Left hindlimb (tissue), 1 donor: ENCODE results near the gene IL25.
"Not testable (repeated sequence)": the region's sequence is repeated elsewhere in the genome, so short reads cannot be mapped to it uniquely, and the experiment has no call there.

Source experiments
- DNase-seq: peaks from one replicate; pipeline ENCODE4 v3.0.0-alpha.2; 2018

IL25 gene

DNA sequence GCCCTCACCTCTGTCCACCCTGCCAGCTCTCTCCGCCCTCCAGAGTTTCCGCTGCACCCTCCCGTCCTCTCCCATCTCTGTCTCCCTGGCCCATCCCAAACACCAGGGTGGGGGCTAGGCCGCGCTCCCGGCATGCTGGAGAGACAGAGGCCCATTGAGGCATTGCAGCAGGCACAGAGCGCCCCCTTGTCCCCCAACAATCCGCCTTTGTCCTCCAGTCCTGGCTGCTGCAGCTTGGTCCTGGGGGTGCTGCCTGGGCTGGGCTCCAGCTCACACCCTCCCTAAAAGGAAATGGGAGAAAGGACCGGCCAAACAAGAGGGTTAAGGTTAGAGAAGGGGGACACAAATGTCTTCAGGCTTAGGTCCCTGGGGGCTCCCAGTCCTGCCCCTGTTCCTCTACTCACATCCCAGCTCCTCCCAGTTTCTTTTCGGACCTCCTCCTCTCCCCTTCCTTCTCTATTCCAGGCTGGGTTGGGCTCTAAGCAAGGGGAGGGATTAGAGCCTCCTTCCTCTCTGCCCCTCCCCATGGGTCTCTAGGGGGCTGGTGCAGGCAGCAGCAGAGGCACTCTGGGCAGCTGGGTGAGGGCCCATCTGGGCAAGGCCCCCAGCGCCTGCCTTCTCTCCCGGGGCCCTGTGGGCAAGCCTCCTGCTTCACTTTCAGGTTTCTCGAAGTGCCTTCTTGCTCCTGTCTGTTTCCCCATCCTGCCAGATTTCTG is 4.0 kb downstream of the IL25 start, which contains the start of gene CMTM5:
CMTM5 (plus strand) TSS at position 565 of the 716 bp plus-strand sequence. CDS start 206 bp downstream, outside the sequence.
- peak; percentile 76 for DNase-seq

DNA sequence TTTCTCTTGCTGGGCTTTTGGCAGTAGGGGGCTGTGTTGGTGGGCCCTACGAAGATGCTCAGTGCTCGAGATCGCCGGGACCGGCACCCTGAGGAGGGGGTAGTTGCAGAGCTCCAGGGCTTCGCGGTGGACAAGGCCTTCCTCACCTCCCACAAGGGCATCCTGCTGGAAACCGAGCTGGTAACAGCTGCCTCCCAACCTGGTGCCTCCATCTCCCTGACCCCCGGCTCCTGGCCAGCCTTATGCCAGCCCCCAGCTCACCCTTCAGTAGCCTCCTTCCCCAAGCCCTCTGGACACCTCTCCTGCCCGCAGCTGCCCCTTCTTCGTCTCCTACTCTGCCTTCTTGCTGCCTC is 4.6 kb downstream of the IL25 start:
- no peak for DNase-seq

DNA sequence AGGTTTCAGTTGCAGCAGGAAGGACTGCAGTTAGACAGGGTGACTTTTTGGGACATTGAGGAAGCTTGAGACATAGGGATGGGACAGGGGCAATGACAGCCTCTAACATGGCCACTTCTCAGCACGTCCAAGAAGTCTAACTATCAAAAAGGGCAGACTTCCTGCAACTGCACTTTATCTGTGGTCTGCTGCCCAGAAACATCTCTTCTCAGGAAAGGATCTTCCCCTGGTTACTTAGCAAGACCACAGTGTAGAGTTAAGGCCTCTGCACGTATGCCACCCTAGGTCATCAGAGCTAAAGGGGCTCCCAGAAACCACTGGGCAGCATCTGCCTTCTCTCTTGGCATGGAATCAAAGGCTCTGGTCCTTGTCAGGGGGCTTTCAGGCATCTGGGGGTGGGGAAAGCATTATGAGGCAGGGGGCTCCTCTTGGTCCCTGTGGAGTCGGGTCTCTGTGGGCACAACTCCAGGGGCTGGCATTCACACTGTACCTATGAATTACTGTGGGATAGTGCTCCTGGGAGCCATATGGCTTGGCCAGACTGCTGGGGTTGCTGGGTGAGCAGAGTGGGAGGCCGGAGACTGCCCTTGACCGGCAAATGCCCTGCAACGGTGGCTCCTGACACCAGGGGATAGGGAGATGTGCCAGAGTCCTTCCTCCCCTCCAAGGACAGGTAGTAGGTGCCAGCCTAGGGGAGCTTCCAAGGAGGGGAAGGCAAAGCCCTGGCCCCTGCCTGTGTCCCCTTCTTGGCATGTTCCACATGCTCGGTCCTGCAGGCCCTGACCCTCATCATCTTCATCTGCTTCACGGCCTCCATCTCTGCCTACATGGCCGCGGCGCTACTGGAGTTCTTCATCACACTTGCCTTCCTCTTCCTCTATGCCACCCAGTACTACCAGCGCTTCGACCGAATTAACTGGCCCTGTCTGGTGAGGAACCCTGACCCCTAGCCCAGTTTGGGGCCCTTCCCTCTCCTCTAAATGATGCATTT is 5.3 kb downstream of the IL25 start:
- DNase-seq = no peak

DNA sequence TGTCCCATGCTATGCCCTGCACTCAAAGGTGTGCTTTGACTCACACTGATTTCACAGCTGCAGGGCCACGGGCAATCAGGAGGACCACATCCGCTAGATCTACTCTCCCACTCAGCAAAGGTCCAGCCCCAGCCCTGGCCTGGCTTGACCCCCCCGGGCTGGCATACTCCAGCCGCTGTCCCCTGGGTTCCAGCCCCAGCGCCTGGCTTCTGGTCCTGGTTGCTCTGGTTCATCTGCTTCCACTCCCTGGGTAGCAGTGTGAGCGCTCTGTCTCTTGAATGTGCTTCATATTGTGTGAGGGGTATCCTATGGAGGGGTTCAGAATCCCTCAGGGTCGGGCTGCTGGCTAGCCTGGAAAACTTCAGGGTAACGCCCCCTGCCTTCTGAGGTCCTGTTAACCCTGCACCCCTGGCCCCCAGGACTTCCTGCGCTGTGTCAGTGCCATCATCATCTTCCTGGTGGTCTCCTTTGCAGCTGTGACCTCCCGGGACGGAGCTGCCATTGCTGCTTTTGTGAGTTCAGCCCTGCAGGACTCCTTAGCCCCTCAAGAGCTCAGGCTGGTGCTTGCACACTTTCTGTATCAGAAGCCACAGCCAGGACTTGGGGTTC is 6.1 kb downstream of the IL25 start:
- DNase-seq = no peak

DNA sequence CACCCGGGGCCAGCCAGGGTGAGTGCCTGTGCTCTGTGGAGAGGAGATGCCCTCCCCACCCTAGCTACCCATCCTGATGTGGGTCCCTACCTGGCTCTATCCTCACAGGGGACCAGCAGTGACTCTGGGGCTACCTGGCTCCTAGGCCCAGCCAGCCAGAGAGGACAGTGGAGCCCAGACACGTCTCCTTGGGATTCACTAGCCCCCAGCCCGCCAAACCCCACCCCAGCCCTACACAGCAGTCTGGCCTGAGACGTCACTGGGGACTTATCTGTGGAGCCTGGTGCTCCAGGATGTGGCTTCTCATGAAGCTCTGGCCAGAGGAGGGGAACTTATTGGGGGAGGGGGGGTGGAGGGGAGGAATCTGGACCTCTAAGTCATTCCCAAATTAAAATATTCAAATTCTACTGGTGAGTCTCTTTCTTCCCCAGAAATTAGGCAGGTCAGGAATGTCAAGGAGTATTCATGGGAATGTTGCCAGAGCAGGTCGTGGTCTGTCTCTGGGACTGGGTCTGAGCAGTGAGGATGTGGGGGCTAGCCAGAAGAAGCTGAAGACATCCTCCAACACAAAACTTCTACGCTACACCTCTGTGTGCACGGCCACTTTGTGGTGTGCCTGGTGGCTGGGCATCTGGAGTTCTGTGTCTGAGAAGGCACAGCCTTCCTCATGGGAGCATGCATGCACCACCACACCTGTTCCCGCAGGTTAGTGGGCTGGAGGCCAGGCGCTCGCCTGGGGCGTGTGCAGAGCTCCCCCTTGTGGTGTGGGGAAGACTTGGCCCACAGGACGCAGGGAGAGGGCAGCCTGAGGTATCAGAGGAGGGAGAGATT is 7.0 kb downstream of the IL25 start:
- no peak for DNase-seq

DNA sequence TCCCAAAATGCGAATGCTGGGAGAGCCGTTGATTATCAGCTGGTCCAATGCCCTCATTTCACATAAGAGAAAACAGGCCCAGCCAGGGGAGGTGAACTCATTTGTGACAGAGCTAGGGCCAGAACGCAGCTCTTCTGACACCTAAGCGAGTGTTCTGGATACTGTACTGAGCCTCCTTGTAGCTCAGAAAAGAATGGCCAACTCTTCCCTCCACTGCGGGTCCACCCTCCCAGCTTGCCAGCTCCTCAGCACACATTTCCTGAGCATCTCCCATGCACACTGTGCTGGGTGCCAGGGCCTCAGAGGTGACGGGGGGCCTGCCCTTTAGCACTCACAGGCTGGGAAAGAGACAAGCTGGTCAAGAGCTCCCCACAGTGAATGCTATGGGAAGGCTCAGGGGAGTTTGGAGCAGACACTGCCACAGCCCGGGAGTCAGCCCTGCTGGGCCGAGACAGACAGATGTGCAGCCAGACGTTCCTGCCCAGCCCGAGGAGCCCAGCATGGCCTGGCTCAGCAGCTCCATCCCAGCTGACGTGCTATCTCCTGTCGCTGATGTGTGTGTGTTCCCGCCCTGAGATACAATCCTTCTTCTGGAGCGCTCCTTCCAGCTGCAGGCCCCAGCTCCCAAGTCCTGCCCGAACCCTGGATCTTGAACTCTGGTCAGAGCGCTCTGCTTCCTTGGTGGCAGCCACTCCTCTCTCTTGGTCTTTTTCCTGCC is 7.7 kb downstream of the IL25 start:
- no peak for DNase-seq

DNA sequence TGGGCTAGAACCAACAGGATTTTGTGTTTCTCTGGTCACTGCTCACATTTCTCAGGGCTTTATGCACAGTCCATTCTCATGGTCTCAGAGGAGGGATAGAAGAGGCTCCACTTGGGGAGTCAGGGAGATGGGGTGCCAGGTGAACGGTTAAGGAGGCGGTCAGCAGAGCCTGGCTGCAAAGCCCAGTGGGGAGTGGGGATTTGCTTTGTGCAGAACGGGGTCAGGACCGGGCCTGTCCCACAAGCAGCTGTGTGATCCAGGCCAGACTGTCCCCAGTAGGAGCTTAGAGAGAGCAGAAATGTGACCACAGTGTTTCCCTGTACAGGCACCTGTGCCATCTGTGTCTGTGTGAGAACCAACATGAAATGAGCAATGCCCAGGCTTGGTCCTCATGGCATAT is 8.4 kb downstream of the IL25 start:
- DNase-seq = no peak

DNA sequence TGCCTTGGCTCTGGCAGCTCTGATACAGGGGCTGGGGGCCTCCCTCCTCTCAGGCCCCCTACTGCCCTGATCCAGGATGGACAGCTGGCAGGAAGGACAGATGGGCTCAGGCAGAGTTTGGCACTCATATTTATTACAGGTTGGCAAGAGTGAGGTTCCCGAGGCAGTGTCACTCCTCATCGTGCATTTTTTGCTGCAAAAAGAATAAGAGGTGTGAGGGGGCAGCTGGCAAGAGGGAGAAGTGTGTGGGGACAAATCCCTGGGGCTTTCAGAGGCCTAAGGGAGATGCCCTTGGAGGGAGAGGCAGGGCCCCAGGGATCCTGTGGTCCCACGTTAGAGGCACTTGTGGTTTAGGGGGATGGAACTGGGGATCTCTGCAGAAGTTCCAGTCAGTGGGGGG is 9.3 kb downstream of the IL25 start:
- no peak for DNase-seq

DNA sequence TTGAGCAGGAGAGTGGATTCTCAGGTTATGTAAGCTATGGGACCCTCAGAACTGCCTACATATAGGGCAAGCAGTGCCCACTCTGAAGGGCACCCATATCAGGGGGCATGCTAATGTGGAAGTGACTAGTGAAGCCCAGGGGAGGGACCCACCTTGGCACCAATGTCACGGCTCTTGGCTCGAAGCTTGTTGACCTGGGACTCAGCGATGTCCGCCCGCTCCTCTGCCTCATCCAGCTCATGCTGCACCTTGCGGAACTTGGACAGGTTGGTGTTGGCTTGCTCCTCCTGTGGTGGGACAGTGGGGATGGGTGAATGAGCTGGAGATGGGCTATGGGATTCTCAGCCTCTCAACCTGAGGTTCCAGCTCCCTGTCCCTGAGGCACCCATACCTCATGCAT is 9.7 kb downstream of the IL25 start:
- DNase-seq = no peak

DNA sequence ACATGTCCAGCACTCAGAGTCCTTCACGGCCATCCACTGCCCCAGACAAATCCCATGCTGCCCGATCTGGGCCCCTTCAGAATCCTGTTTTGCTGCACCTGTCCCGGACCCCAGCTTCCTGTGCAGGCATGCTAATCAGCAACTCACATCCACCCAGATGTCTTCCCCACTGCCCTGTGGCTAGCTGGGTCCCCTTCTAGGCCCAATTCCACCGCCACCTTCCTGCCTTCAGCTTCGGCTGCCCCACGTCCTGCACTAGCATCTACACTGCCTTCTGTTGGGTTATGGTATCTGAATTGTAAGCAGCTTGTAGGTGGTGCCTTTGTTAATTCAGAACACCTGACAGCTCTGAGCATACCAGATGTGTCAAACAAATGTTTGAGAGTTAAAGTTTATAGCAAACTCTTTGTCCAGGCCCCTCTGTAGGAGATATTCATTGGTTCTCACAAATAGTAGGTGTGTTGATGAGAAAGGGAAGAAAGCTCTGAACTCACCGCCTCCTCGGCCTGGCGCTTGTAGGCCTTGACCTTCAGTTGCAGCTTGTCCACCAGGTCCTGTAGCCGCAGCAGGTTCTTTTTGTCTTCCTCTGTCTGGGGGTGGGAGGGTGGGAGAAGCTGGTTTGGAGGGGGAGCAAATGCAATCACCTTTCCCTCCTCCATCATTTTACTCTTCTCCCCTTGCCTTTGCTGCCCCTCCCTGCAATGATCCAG is 10.3 kb downstream of the IL25 start:
- DNase-seq = no peak

DNA sequence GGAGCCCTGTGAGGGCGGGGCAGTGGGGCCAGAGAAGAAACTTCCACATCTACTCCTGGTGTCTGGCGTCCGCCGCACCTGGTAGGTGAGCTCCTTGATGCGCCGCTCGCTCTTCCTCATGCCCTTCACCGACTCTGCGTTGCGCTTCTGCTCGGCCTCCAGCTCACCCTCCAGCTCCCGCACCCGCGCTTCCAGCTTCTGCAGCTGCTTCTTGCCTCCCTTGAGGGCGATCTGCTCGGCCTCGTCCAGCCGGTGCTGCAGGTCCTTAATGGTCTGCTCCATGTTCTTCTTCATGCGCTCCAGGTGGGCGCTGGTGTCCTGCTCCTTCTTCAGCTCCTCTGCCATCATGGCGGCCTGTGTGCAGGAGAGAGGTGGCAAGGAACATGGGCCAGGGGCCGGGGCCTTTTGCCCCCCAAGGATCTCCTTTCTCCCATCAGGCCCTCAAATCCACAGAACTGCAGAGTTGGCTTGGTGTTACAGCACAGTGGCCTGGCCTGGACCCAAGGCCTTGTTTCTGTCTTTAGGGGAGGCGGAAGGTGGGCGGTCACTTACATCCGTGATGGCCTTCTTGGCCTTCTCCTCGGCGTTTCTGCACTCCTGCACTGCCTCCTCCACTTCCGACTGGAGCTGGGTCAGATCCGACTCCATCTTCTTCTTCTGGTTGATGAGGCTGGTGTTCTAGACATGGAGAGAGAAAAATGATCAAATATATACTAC is 11.9 kb downstream of the IL25 start:
- DNase-seq = no peak

DNA sequence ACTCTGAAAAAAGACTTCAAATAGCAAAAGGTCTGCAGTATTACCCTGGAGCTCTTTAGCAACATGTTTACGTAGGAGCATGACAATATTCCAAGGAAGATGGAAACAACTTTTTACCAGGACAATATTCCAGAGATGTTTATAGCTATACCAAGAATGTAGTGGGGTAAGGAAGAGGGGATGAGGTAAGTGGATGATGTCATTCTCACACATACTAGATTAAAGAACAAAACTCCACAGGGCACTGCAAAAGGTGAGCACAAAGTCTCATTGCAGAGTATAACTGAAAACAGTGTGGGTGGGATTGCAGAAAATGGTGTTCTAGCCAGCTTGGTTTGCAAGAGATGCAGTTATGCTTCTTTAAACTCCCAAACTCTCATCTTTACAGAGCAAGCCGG is 12.6 kb downstream of the IL25 start:
- DNase-seq = no peak

DNA sequence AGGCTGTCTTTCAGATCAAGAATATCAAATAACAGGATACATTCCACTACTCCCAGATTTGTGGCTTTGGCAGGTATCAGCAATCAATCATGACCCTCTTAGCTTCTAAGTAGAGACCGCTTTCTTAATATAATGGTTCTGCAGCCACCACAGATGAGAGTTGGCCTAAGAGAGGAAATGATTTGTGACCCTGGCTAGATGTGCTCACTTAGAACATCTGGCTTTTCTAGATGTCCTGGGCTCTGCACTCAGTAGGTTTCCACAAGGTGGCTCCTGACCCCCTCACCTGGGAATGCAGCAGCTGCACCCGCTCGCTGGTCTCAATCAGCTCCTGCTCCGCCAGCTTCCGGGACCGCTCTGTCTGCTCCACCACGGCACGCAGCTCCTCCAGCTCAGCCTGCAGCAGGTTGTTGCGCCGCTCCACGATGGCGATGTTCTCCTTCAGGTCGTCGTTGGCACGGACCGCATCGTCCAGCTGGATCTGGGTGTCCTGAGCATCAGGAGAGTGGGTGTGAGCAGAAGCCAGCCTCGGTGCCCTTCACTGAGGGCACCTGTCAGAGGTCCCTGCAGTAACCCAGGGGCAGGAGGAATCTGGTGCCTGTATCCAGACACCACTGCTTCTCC is 13.1 kb downstream of the IL25 start:
- DNase-seq = no peak

DNA sequence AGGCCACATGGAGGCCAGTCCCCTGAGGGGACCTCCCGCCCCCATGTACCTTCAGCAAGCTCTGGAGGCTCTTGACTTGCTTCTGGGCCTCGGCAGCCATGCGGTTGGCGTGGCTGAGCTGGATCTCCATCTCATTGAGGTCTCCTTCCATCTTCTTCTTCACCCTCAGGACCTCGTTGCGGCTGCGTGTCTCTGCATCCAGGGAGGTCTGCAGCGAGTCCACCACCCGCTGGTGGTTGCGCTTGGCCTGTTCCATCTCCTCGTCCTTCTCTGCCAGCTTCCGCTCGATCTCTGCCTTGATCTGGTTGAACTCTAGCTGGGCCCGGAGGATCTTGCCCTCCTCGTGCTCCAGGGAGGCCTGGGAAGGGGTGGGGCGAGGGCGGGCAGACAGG is 13.7 kb downstream of the IL25 start:
- DNase-seq = not testable (repeated sequence)

DNA sequence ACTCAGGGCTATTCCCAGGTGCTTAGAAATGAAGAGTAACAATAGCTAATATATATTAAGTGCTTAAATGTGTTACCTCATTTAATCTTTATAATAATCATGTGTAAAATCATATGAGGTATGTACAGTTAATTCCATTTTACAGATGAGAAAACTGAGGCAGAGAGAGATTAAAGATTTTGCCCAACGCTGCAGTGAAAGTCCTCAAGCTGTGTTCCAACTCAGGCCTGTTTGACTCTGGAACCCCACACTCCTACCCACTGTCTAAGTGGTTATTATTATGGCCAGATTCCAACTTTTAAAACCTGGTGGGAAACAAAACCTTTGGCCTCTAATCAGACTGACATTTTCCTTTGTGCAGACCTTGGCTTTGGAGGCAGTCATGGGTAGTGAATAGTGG is 14.4 kb downstream of the IL25 start:
- no peak for DNase-seq

DNA sequence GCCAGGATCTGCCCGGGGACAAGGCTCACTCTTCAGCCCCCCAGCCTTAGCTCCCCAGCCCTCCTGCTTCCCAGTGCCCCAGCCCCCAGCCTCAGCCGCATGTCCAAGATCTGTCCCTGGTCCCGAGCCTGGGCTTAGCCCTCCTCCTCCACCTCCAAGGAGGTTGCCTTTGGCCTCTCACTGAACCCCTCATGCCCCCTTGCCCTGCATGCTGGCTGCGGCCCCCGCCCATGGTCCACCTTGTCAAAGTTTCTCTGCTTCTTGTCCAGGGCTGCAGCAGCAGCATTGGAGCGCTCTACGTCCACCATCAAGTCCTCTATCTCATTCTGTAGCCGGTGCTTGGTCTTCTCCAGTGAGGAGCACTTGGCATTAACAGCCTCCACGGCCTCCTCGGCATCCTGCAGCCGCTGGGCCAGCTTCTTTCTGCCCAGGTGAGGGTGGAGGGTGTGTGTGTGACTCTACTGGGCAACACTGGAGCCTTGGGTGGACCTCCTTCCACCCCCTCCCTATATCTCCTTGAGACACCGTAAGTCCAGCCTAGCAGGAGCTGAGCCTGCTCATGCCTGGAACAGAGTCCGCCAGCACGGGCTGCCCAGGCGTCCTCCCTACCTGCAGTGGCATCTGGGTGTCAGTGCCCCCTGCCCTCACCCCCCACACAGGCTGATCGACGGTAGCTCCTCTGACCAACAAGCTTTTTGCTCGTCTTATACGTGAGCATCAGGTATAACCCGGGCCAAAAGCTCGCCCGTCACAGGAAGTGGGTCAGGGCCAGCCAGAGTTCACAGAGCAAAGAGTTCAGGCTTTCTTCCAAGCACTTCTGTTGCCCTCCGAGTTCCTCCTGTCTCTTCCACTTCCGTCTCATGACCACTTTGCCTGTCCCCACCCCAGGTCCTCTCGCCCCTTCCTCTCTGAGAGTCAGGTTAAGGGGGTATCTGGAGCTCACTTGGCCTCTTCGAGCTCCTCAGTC is 15.6 kb downstream of the IL25 start:
- no peak for DNase-seq

DNA sequence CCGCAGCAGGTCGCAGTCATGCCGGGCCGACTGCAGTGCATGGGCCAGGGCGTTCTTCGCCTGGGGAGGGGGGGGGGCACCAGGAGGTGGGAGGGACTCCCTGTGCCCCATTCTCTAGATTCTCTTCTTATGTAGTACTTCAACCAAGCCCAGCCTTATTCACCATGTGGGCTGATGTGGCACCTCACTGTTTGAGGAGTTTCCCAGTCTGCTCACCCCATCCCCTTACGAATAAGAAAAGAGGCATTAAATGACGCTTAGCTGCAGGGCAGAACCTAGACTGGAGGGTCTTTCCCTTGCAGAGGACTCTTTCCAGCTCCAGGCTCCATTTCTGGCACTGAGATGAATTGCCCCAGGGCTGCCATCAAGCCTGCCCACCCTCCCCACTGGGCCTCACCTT is 16.4 kb downstream of the IL25 start:
- no peak for DNase-seq

DNA sequence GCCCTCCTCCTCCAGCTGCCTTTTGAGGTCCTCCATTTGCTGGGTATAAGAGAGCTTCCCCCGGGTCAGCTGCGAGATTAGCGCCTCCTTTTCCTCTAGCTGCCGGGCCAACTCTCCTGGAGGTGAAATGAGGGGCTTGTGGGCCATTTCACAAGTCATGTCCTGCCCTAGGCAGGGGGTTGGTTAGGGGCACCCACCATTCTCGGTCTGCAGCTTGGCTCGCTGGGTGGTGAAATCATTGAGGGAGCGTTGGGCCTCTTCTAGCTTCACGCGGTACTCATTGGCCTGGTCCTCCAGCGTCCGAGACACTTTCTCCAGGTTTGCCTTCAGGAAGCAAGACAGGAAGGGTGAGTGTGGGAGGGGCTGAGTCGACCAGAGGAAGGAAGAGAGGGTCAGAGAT is 16.8 kb downstream of the IL25 start:
- DNase-seq = no peak

DNA sequence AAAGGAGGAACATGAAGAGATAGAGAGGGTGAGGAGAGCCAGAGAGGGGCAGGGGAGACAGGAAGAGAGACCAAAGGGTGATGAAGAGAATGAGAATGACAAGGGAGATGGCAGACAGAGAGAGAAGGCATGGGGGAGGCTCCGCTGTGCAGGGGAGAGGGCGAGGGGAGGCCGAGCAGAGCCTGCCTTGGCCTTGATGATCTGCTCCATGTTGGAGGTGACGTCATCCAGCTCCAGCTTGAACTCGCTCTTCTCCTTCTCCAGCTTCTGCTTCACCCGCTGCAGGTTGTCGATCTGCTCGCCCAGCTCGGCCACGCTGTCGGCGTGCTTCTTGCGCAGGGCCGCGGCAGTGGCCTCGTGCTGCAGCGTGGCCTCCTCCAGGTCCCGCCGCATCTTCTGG is 17.3 kb downstream of the IL25 start:
- not testable (repeated sequence) for DNase-seq
